NOMO-1 treated with dmso at 0.1 percent for 144 hours (cell line): ENCODE data around the gene ITGA1.
A peak's percentile ranks its signal among the peaks of the same experiment; 100 is the strongest.
"Not testable (repeated sequence)": the region's sequence is repeated elsewhere in the genome, so short reads cannot be mapped to it uniquely, and the experiment has no call there.

Experiments used
- DNase-seq: peaks from one replicate; lab custom pipeline; 2025; ENCODE audit not compliant: unreplicated experiment; lab: John Stamatoyannopoulos, UW

ITGA1 gene

DNA sequence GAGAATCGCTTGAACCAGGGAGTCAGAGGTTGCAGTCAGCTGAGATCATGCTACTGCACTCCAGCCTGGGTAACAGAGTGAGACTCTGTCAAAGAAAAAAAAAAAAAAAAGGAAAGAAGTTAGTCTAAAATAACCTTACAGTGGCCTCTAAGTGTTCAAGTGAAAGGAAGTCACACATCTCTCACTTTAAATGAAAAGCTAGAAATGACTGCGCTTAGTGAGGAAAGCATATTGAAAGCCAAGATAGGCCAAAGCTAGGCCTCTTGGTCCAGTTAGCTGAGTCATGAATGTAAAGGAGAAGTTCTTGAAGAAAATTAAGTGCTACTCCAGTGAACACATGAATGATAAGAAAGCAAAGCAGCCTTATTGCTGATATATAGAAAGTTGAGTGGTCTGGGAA lies 38.1 kb downstream of the ITGA1 start:
- peak; percentile 37 for DNase-seq

DNA sequence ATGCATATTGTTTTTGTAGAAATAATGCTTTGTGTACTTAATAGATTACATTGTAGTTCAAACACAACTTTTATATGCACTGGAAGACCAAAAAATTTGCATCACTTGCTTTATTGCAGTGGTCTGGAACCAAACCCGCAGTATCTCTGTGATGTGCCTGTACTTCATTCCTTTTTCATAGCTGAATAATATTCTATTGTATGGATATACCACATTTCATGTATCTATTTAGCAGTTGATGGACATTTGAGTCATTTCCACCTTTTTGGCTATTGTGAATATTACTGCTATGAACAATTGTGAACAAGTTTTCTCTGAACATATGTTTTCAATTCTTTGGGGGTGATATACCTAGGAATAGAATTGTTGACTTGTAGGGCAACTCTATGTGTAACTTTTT lies 40.1 kb downstream of the ITGA1 start:
- DNase-seq, result no peak

- no peak for DNase-seq
These were observed 41.9 kb downstream of the ITGA1 start for GRCh38 chr5:52829664-52830063.

DNA sequence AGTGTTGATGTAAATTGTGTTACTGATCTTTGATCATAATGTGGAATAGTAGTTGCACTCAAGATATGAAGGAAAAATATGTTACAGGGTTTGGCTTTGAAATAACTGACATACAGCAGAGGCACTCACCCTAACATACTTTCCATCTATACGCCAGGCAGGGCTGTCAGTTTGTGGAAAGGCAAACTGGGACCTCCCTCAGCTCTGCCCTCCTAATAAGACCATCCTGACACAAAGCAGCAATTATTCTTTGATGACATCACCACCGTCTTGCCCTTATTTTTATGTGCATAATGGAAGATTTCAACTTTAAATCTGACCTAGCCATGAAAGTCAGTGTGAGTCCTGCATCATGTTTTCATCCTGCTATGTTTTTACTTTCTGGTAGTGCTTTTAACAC lies 42.9 kb downstream of the ITGA1 start:
- DNase-seq, result no peak

- peak; percentile 20 for DNase-seq
These were observed 44.2 kb downstream of the ITGA1 start for GRCh38 chr5:52831786-52832511.

- DNase-seq, result no peak
These were observed 46.6 kb downstream of the ITGA1 start for GRCh38 chr5:52834320-52834719.

DNA sequence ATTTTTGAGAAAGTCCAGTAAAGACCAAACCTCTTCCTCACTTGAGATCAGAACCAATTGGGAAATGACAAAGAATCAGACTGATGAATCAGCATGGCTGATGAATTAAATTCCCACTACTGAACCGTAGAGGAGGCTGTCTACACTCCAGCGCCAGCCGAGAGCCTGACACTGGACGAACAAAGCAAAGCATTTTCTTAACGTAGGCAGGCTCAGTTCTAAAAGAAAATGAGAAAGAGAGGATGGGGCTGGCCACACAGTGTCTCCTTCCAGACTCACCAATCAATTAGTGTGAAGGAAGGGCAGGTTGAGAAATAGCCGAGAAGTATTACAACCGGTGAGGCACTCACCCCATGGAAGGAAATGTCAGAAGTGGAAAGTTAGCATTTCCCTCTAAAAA lies 49.4 kb downstream of the ITGA1 start:
- DNase-seq, result no peak

GRCh38 chr5:52837591-52838001 lies 49.9 kb downstream of the ITGA1 start:
- DNase-seq, result no peak

GRCh38 chr5:52838326-52839015 lies 50.8 kb downstream of the ITGA1 start:
- DNase-seq, result no peak

DNA sequence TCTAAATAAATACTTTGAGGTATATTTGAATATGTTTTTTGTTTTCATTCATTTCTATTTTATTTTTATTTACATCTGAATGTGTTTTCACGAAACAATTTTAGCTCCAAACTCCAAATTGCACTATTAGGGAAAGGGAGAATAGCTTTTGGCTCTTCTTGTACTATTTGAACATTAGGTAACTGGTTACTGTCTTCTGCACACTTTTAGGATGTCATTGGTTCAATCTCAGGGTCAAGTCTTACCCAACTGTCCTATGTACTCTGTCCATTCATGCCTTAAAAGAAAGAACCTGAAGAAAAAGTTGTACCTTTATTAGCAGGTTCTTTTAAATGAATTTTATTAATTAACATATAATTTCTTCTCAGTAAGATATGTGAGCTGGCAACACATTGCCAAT lies 51.6 kb downstream of the ITGA1 start:
- DNase-seq, result no peak

- DNase-seq, result no peak
These were observed 52.7 kb downstream of the ITGA1 start for GRCh38 chr5:52840277-52841050.

- no peak for DNase-seq
These were observed 53.4 kb downstream of the ITGA1 start for GRCh38 chr5:52841114-52841513.

- no peak for DNase-seq
These were observed 54.4 kb downstream of the ITGA1 start for GRCh38 chr5:52842111-52842510.

DNA sequence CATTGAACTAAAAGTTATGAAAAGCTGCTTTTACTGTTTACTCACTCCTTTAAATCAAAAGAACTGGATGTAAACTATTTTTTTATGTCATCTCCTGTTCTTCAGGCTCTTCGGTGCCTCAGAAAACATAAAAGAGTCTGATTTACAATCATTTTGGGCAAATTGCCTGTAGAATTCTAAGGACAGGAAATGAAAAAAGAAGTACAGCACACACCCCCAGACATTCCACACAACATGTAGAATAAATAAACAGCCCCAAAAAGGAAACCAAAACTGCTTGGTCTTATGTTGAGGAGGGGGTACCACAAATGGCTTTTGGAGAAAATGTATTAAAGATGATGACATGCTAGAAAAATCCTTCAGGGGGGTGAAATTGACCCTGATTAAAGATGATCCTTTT lies 57.2 kb downstream of the ITGA1 start:
- no peak for DNase-seq

- DNase-seq, result no peak
These were observed 58.6 kb downstream of the ITGA1 start for GRCh38 chr5:52846182-52846842.

DNA sequence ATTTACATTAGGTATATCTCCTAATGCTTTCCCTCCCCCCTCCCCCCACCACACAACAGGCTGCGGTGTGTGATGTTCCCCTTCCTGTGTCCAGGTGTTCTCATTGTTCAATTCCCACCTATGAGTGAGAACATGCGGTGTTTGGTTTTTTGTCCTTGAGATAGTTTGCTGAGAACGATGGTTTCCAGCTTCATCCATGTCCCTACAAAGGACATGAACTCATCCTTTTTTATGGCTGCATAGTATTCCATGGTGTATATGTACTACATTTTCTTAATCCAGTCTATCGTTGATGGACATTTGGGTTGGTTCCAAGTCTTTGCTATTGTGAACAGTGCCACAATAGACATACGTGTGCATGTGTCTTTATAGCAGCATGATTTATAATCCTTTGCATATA lies 61.0 kb downstream of the ITGA1 start:
- DNase-seq, result not testable (repeated sequence)

DNA sequence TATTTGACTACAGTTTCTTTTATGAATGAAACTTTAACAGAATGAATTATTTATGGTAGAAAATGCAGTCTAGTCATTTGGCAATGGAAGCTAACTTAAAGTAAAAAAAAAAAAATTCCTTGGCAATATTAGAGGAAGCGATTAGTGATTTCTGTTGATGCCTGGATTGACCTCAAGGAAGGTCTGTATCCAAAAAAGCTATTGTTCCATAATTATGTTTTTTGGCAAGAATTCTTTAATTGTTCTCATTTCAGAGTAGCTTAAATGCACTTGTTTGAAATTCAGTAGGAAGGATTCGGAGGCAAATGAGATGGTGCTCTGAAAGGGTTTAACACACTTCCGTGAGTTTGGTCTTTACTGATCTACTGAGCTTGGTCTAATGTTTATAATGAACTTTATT lies 61.8 kb downstream of the ITGA1 start:
- DNase-seq, result no peak

GRCh38 chr5:52853650-52854049 lies 65.9 kb downstream of the ITGA1 start:
- no peak for DNase-seq

GRCh38 chr5:52854301-52854700 lies 66.6 kb downstream of the ITGA1 start:
- DNase-seq, result no peak

- no peak for DNase-seq
These were observed 67.2 kb downstream of the ITGA1 start for GRCh38 chr5:52854949-52855348.

DNA sequence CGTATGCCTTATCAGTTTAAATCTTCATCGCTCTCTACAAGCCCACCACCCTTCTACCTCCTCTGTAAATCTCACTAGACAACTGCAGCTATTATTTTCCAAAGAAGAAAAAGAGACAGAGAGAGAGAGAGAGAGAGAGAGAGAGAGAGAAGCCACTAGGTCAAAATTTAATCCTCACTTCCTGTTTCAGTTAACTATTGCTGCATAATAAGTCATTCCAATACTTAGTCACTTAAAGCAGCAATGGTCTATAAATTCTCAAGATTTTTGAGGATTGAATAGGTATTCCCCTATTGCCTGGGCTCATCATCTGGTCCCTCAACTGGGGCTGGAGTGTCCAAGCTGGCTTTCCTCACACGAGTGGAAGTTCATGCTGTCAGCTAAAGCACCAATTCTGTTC lies 68.8 kb downstream of the ITGA1 start:
- peak; percentile 9 for DNase-seq
